GM18505 (cell line): Measurements from ENCODE around the gene PHB1.

Experiments used
- ATAC-seq: cut with Tn5 transposase; IDR thresholded peaks from one replicate; pipeline ENCODE4 v1.9.1; 2021; ENCODE audit not compliant: unreplicated experiment
- POLR2A ChIP-seq: IDR thresholded peaks from 4 replicates; pipeline ENCODE4 v1.6.1; 2011; ENCODE audit warnings: borderline replicate concordance; ENCODE audit not compliant: insufficient read depth, insufficient read length; ENCODE audit errors: extremely low read depth

The PHB1 gene

DNA sequence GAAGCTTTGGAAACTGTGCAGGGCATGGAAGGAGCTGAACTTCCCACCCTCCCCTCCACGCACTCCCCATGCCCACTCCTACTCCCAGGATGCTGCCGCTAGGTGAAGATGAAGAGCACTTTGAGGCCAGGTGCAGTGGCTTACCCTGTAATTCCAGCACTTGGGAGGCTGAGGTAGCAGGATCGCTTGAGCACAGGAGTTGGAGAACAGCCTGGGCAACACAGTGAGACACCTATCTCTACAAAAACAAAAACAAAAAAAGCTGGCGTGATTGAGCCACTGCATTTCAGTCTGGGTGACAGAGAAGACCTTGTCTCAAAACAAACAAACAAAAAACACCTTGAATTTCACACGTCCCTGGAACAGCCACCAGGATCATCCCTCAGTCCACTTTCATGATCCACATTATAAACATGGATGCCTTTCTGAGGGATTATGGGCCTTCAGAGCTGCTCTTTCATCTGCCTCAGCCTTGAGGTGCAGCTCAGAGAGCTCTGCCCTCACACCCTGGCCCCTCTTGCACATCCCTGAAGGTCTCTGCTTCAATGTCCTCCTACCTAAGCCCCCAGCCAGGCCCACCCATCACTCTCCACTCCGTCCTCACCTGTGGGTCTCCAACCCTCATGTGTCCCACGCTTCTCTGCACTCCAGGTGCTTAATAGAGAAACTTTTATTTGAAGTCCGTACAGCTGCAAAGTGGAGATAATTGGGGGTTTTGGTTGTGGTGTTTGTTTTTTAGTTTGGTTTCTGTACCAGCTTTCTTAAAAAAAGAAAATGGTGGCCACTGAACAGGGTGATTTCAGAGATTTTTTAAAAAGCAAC, 25.8 kb downstream of the PHB1 start:
- no peak for TF ChIP-seq POLR2A
- ATAC-seq: no peak

- TF ChIP-seq POLR2A: peak; percentile 61
Measured at GRCh38 chr17:49388290-49388640, 26.4 kb downstream of the PHB1 start.

GRCh38 chr17:49387498-49388289, 27.0 kb downstream of the PHB1 start:
- no peak for ATAC-seq

More at GRCh38 chr17:49388290-49388640, 26.4 kb downstream of the PHB1 start:
- no peak for ATAC-seq

GRCh38 chr17:49386373-49386772, 28.3 kb downstream of the PHB1 start:
- ATAC-seq: no peak
- no peak for TF ChIP-seq POLR2A

More at GRCh38 chr17:49387498-49388289, 27.0 kb downstream of the PHB1 start:
- TF ChIP-seq POLR2A: no peak

- no peak for TF ChIP-seq POLR2A
- no peak for ATAC-seq
Measured at GRCh38 chr17:49384951-49385350, 29.7 kb downstream of the PHB1 start.

- ATAC-seq: no peak
- no peak for TF ChIP-seq POLR2A
Measured at GRCh38 chr17:49383060-49383459, 31.6 kb downstream of the PHB1 start.

GRCh38 chr17:49382556-49382955, 32.1 kb downstream of the PHB1 start:
- ATAC-seq: no peak
- no peak for TF ChIP-seq POLR2A

DNA sequence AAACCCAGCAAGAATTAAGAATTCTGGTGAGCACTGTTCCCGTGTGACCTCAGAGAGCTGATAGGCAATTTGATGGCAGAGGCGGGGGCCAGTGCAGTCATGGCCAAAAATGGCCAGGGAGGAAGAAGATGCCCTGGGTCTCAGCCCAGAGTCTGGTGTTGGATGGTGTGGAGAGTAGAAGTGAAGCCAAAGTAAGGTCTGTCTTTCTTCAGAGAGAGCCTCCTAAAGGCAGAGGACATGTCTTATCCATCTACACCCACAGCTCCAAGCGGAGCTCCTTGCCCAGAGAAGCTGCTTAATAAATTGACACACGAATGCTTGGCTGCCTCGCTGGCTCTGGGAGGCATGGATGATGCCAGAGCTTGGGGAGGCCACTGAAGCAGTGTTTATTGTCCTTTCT, 32.9 kb downstream of the PHB1 start:
- no peak for TF ChIP-seq POLR2A
- no peak for ATAC-seq

DNA sequence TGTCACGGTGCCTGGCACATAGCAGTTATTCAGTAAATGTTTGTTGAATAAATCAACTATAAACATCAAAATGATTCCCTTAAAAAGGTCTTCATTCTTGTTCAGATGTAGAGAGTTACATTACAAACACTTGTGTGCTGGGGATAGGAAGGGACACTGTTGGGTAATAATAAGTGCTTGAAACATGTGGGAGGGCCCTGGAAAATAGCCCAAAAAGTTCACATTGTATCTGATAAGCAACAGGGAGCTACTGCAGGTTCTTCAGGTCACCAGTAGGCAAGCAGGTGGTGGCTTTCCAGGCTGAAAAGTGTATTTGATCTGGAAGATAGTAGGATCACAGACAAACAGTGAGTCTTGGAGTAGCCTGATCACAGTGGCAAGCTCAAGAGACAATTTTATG, 33.6 kb downstream of the PHB1 start:
- TF ChIP-seq POLR2A: no peak
- ATAC-seq: no peak

DNA sequence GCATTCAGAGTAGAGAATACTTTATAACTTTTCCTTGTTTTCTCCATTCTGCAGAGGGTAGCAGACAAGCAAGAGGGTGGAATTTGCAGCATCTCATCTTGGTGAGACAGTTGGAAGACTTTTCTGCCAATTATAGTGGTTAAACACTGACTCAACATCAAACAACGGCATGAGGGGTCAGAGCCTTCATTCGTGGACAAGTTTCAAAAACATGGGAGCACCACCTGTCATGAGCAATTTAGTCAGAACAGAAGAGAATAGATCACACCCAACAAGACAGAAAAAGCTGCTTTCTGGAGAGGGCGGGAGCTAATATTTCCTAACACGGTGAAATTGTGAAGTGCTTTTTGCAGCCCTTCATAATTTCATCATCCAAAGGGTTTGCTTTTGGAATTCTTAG, 34.8 kb downstream of the PHB1 start:
- no peak for TF ChIP-seq POLR2A
- no peak for ATAC-seq

DNA sequence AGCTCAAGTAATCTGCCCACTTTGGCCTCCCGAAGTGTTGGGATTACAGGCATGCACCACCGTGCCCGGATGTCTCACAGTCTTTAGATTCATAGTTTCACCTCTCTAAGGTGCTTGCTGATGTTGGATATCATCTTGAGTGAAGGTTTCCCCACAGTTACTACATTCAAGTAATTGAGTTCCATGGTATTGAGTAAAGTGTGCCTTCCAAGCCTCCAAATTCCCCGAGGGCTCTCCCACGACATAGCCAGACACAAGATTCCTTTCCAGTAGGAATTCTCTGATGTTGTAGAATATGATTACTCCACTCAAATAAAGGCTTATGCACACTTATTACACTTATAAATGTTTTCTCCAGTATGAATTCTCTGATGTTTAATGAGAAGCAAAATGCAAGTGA, 36.4 kb downstream of the PHB1 start:
- no peak for ATAC-seq
- no peak for TF ChIP-seq POLR2A

DNA sequence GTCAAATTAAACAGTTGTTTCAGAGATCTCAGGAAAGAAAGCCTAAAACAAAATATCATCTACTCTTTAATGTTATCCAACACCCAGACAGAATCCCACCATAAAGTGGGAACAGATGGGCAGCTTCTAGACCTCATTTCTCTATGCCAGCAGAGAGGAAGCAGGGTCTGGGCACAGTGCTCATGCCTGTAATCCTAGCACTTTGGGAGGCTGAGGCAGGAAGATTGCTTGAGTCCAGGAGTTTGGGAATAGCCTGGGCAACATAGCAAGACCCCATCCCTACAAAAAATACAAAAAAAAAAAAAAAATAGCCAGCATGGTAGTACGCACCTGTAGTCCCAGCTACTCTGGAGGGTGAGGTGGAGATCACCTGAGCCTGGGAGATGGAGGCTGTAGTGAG, 39.1 kb downstream of the PHB1 start:
- TF ChIP-seq POLR2A: no peak
- no peak for ATAC-seq

GRCh38 chr17:49373115-49373514, 41.6 kb downstream of the PHB1 start:
- ATAC-seq: no peak
- TF ChIP-seq POLR2A: no peak

DNA sequence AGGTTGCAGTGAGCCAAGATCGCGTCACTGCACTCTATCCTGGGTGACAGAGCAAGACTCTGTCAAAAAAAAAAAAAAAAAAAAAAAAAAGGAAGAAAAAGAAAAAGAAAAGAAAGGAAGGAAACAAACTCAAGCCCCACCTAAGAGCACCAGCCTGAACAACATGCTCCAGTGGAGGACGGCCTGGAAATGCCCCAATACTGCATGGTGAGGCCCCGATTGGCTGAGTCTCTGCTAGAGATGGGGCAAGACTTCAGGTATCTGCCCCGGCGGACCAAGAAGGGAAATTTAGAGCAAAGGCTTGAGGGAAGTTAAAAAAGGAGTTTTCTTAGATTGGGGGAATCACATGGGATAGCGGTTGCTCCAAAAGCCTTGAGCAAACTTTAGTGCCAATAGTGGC, 42.3 kb downstream of the PHB1 start:
- no peak for TF ChIP-seq POLR2A
- no peak for ATAC-seq
